Measurements from ENCODE around the gene SUGCT.
"Not testable (repeated sequence)": the region's sequence is repeated elsewhere in the genome, so short reads cannot be mapped to it uniquely, and the experiment has no call there.

The SUGCT gene

DNA sequence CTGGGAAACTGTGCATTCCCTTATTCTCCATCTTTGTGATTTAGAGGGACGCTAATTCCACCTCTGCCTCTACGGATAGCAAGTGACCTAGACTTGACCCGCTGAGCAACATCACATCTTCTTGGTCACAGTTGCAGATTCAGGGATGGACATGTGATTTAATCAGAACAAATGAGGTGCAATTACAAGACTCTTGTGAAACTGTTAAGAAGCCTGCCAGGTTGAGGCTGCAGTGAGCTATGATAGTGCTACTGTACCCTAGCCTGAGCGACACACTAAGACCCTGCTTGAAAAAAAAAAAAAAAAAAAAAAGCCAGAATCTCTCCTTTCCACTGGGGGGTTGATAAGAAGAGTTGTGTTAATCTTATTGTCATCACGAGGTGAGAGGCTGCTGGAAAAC lies 14.8 kb upstream of the SUGCT start:
- Mint-ChIP-seq H3K4me1 (peaks cover 4% of the 10 kb centered on the region), H3K9me3 (no peaks in the 10 kb centered on the region), H3K36me3 (ENCODE audit: low read depth) (no peaks in the 10 kb centered on the region), H3K27ac (no peak overlapping the region), H3K27me3 (no peaks in the 10 kb centered on the region), H3K4me3 (no peak overlapping the region)
- ATAC-seq (no peak), DNase-seq (no peak)

DNA sequence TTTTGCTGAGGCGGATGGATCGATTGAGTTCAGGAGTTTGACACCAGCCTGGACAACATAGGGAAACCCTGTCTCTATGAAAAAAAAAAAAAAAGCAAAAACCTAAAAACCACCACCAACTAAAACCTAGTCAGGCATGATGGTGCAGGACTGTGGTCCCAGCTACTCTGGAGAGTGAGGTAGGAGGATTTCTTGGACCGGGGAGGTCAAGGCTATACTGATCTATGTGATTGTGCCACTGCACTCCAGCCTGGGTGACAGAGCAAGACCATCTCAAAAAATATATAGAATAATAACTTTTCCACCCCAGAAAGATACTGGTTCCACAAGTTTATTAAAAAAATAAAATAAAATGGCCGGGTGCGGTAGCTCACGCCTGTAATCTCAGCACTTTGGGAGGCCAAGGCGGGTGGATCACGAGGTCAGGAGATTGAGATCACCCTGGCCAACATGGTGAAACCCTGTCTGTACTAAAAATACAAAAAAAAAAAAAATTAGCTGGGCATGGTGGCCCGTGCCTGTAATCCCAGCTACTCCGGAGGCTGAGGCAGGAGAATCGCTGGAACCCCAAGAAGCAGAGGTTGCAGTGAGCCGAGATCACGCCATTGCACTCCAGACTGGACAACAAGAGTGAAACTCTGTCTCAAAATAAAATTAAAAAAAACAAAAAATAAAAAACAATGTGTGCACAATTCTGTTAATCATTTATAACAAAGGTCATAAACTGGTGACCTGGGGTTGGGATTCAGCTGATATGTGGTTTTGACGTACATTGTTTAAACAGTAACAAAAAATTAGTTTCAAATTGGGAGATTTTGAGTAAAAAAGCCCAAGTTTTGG lies 12.5 kb upstream of the SUGCT start:
- not testable (repeated sequence) for H3K27ac Mint-ChIP-seq; H3K4me1 Mint-ChIP-seq; H3K9me3 Mint-ChIP-seq; H3K36me3 Mint-ChIP-seq (ENCODE audit: low read depth); H3K27me3 Mint-ChIP-seq; ATAC-seq; H3K4me3 Mint-ChIP-seq; DNase-seq

DNA sequence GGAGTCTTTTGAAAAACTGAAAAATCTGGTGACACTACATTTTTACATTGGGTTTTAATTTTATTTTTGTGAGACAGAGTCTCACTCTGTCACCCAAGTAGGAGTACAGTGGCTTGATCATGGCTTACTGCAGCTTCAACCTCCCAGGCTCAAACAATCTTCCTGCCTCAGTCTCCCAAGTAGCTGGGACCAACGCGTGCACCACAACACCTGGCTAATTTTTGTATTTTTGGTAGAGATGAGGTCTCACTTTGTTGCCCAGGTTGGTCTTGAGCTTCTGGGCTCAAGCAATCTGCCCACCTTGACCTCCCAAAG lies 11.9 kb upstream of the SUGCT start:
- no peaks in the 10 kb centered on the region for H3K9me3 Mint-ChIP-seq
- no peak for ATAC-seq
- no peak overlapping the region for H3K27ac Mint-ChIP-seq
- H3K4me1 Mint-ChIP-seq = peaks cover 6% of the 10 kb centered on the region
- peaks cover 1% of the 10 kb centered on the region for H3K36me3 Mint-ChIP-seq (ENCODE audit: low read depth)
- no peak for DNase-seq
- H3K4me3 Mint-ChIP-seq = no peak overlapping the region
- H3K27me3 Mint-ChIP-seq = no peaks in the 10 kb centered on the region

DNA sequence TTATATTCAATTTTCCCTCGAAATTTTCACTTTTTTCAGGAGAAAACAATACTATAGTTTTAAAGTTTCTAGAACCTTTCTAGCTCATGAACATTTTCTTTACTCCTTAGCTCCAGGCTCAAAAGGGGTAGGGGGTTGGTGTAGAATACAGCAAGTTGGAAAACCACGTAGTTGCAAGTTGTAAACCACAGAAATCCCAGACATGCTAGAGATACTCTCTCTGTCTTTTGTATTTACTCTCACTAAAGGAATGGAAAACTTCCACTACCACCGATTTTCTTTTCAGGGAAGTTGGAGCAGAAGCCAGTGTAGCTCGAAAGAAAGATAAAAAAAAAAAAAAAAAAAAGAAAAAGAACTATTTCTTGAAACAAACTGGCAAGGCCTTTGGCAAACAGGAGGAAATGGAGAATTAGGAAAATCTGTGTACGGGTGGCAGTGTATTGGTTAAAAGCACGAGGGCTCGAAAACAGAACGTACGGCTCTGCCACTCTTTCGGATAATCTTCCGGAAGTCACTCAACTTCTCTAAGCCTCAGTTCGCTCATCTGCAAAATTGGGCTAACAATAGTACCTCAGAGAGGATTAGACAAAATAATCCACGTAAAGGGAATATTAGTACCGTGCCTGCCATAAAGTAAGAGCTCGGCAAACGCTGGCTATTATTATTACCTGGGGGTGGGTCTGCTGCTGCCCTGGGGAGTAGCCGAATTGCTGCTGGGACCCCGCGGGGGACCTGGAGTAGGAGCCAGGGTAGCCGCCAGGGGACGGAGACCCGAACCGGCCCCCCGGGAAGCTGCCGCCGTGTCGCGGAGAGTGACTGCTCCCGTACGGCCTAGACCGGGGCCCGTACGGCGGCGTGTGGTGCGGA lies 1.0 kb upstream of the SUGCT start:
- peaks cover 19% of the 10 kb centered on the region for H3K36me3 Mint-ChIP-seq (ENCODE audit: low read depth)
- no peaks in the 10 kb centered on the region for H3K9me3 Mint-ChIP-seq
- ATAC-seq (no peak), DNase-seq (no peak)
- H3K4me3 Mint-ChIP-seq = peak overlapping the region; percentile 93
- H3K4me1 Mint-ChIP-seq = peaks cover 47% of the 10 kb centered on the region
- H3K27ac Mint-ChIP-seq = peak overlapping the region; percentile 98
- H3K27me3 Mint-ChIP-seq = peaks cover 5% of the 10 kb centered on the region

DNA sequence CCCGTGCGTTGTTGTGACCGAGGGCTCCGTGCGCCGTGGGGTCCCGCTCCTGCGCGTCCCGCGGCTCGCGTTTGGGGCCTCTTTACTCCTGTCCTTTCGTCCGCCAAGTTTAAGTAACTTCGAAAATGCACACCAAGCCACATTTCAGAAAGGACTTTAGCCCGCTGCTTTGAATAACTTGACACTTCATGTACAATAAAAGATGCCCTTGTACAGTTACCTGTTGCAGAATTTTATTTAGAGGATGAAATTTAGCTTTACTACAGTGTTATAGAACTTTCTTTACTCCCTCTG lies 459 bp downstream of the SUGCT start:
- Mint-ChIP-seq H3K27me3 (peaks cover 5% of the 10 kb centered on the region), H3K27ac (no peak overlapping the region), H3K36me3 (ENCODE audit: low read depth) (peaks cover 16% of the 10 kb centered on the region), H3K4me3 (peak overlapping the region; percentile 93), H3K9me3 (no peaks in the 10 kb centered on the region), H3K4me1 (peaks cover 40% of the 10 kb centered on the region)
- peak; percentile 16 for DNase-seq
- no peak for ATAC-seq

DNA sequence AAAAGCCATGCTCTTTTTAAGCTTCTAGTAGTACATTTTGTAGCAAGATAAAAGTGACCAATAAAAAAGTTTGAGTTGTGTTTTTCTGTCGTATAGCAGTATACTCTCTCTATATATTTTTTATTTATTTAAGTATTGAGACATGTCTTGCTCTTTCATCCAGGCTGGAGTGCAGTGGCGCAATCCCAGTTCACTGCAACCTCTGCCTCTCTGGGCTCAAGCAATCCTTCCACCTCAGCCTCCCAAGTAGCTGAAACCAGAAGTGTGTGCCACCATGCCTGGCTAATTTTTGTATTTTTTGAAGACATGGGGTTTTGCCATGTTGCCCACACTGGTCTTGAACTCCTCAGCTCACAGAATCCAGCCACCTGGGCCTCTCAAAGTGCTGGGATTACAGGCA lies 2.8 kb downstream of the SUGCT start:
- Mint-ChIP-seq H3K4me3 (no peak overlapping the region), H3K9me3 (no peaks in the 10 kb centered on the region), H3K4me1 (peaks cover 18% of the 10 kb centered on the region), H3K27me3 (peaks cover 8% of the 10 kb centered on the region), H3K36me3 (ENCODE audit: low read depth) (peaks cover 7% of the 10 kb centered on the region), H3K27ac (no peak overlapping the region)
- ATAC-seq (no peak), DNase-seq (no peak)

DNA sequence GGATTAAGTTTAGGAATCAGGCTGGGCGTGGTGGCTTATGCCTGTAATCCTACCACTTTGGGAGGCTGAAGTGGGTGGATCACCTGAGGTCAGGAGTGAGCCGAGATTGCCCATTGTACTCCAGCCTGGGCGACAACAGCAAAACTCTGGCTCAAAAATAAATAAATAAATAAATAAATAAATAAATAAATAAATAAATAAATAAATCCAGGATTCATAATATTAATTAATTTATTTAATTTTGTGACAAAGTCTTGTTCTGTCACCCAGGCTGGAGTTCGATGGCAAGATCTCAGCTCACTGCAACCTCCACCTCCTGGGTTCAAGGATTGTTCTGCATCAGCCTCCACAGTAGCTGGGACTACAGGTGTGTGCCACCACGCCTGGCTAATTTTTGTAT lies 4.2 kb downstream of the SUGCT start:
- peaks cover 8% of the 10 kb centered on the region for H3K27me3 Mint-ChIP-seq
- H3K36me3 Mint-ChIP-seq (ENCODE audit: low read depth) = peaks cover 4% of the 10 kb centered on the region
- peaks cover 12% of the 10 kb centered on the region for H3K4me1 Mint-ChIP-seq
- H3K9me3 Mint-ChIP-seq = no peaks in the 10 kb centered on the region
- H3K4me3 Mint-ChIP-seq = no peak overlapping the region
- no peak for DNase-seq
- H3K27ac Mint-ChIP-seq = no peak overlapping the region
- no peak for ATAC-seq

DNA sequence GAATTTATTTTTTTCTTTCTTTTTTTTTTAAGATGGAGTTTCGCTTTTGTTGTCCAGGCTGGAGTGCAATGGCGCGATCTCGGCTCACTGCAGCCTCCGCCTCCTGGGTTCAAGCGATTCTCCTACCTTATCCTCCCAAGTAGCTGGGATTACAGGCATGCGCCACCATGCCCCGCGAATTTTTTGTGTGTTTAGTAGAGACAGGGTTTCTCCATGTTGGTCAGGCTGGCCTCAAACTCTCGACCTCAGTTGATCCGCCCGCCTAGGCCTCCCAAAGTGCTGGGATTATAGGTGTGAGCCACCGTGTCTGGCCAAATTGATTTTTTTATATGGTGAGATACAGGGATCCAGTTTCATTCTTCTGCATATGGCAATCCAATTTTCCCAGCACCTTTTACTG lies 5.1 kb downstream of the SUGCT start:
- DNase-seq; H3K36me3 Mint-ChIP-seq (ENCODE audit: low read depth); H3K27me3 Mint-ChIP-seq; H3K4me1 Mint-ChIP-seq; ATAC-seq; H3K4me3 Mint-ChIP-seq; H3K9me3 Mint-ChIP-seq; H3K27ac Mint-ChIP-seq: not testable (repeated sequence)

DNA sequence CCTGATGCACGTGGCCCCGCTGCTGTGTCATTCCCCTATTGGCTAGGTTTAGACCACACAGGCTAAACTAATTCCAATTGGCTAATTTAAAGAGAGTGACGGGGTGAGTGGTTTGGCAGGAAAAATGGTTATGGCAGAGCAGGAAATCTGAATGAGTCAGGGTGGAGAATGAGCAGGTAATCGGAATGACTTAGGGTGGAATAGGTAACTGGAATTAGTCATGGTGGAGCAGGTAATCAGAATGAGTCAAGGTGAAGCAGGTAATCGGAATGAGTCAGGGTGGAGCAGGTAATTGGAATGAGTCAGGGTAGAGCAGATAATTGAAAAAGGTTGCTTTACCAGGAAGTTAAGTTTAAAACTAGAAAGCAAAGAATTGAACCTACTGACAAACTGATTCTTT lies 7.1 kb downstream of the SUGCT start:
- not testable (repeated sequence) for DNase-seq; H3K27me3 Mint-ChIP-seq; ATAC-seq; H3K36me3 Mint-ChIP-seq (ENCODE audit: low read depth); H3K4me3 Mint-ChIP-seq; H3K27ac Mint-ChIP-seq; H3K4me1 Mint-ChIP-seq; H3K9me3 Mint-ChIP-seq

DNA sequence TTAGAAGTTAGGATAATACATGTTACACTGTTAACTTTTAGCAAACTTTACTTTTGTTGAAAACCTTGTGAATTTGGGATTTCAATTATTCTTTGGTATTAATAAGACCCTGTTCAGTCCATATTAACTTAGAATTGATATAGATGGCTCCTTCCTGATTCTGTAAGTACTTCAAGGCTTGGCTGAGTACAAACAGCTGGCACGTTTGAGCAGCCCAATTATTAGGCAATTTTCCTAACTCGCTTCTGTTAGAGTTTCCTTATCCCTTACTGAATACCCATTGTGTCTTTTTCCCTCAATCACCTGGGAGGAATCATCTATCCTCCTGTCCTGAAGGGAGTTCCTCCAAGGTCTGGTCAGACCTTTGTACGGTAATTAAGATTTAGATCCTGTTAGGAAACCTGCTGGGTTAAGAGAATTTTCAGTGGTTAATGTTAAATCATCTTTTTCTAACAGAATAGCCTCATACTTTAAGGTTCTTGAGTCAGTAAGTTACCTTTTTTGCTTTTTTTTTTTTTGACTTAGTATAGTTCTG lies 10.9 kb downstream of the SUGCT start:
- not testable (repeated sequence) for H3K27me3 Mint-ChIP-seq; H3K9me3 Mint-ChIP-seq; ATAC-seq; H3K4me3 Mint-ChIP-seq; H3K36me3 Mint-ChIP-seq (ENCODE audit: low read depth); H3K27ac Mint-ChIP-seq; H3K4me1 Mint-ChIP-seq; DNase-seq

DNA sequence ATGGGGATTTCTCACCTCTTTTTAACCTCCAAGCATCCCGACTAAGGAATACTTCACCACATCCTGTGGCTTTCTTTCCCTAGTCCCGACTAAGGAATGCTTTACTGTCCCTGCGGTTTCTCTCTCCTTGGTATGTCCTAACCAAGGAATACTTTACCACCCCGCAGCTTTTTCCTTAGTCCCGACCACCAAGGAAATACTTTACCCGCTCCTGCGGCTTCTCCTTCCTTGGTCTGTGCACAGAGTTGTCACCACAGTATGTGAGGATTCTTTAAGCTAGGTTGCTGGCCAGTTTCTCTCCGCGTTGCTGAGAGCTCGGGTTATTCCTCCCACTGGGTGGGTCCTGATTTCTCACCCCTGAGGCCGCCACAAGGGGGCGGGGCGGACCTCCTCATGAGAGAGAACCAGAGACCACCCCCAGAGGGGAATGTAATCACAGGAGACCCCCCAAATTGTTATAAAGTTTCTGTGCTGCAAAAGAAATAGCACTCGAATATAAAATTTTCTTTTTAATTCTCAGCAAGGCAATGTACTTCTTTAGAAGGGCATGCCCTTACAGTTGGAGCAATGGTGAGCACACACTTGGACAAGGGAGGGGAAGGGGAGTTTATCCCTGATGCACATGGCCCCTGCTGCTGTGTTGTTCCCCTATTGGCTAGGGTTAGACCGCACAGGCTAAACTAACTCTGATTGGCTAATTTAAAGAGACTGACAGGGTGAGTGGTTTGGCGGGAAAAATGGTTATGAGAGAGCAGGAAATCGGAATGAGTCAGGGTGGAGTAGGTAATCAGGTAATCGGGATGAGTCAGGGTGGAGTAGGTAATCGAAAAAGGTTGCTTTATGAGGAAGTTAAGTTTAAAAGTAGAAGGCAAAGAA lies 12.8 kb downstream of the SUGCT start:
- Mint-ChIP-seq H3K9me3 (no peaks in the 10 kb centered on the region), H3K4me3 (no peak overlapping the region), H3K27ac (no peak overlapping the region), H3K4me1 (no peaks in the 10 kb centered on the region), H3K27me3 (peaks cover 7% of the 10 kb centered on the region), H3K36me3 (ENCODE audit: low read depth) (no peaks in the 10 kb centered on the region)
- DNase-seq = no peak
- ATAC-seq = no peak

DNA sequence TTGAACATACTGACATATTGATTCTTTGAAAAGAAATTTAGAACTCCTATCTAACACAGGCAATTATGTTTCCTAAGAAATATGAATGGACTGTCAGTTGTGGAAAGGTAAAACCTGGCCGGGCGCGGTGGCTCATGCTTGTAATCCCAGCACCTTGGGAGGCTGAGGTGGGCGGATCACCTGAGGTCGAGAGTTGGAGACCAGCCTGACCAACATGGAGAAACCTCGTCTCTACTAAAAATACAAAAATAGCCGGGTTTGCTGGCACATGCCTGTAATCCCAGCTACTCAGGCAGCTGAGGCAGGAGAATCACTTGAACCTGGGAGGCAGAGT lies 13.4 kb downstream of the SUGCT start:
- not testable (repeated sequence) for H3K27ac Mint-ChIP-seq; H3K27me3 Mint-ChIP-seq; H3K9me3 Mint-ChIP-seq; H3K36me3 Mint-ChIP-seq (ENCODE audit: low read depth); DNase-seq; H3K4me1 Mint-ChIP-seq; H3K4me3 Mint-ChIP-seq; ATAC-seq

DNA sequence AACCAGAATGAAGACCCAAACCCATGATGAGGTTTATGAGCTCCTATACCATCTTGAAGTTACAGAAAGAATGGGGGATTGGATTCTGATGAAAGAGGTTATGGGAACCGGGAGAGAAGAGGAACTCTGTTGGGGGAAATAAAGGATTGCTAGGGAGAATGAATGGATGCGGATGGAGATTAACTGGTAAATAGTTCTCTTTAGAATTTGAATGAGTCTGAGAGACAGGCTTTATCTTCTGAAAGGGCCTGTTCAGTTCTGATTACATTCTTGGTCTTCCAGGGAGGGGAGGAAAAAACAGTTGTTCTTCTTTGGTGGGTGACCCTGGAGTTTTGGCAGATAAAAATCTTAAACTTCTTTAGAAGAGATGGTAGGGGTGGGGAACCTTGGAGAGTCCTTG lies 13.9 kb downstream of the SUGCT start:
- H3K27ac Mint-ChIP-seq = no peak overlapping the region
- no peaks in the 10 kb centered on the region for H3K9me3 Mint-ChIP-seq
- no peaks in the 10 kb centered on the region for H3K4me1 Mint-ChIP-seq

DNA sequence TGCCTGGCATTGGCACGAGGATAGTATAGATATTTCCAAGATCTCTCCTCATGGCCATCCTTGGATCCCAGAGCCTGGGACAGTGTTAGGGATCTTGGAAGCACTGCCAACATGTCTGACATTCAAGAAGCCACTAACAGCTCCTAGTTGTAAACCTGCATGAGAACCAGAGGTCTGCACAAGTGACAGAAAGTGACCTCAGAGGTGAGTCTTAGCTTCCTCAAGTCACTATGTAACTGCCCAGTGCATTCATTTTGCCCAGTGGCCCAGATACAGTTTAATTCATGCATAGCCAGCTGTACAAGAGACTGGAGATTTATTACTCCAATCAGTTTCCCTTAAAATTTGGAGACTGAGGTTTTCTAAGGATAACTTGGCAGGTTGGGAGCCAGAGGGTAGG lies 16.7 kb downstream of the SUGCT start:
- DNase-seq (no peak), ATAC-seq (no peak)
- H3K36me3 Mint-ChIP-seq (ENCODE audit: low read depth) = no peaks in the 10 kb centered on the region

More for the DNA sequence above, 13.9 kb downstream of the SUGCT start:
- peaks cover 7% of the 10 kb centered on the region for H3K27me3 Mint-ChIP-seq
- ATAC-seq (no peak), DNase-seq (no peak)
- H3K36me3 Mint-ChIP-seq (ENCODE audit: low read depth) = no peaks in the 10 kb centered on the region
- no peak overlapping the region for H3K4me3 Mint-ChIP-seq

More for the DNA sequence above, 16.7 kb downstream of the SUGCT start:
- Mint-ChIP-seq H3K4me1 (no peaks in the 10 kb centered on the region), H3K27me3 (peaks cover 7% of the 10 kb centered on the region), H3K27ac (no peak overlapping the region), H3K9me3 (no peaks in the 10 kb centered on the region), H3K4me3 (no peak overlapping the region)
